HepG2 (cell line): ENCODE data around the gene CCL13.

Source experiments
- POLR2A ChIP-seq, 2 experiments: IDR thresholded peaks; 2 replicates each; pipeline ENCODE4 v1.6.1; 2011; ENCODE audit warnings: low read depth in 2 of 2, low read length in 2 of 2, mild to moderate bottlenecking in 1 of 2, moderate library complexity in 1 of 2; ENCODE audit not compliant: insufficient read depth in 1 of 2
- SMC3 ChIP-seq: IDR thresholded peaks from 2 replicates; pipeline ENCODE4 v1.6.1; 2011; ENCODE audit warnings: low read length, improper control_type of control experiment
- ZNF382 ChIP-seq: sonication (generic); formaldehyde crosslinking; IDR thresholded peaks from 2 replicates; pipeline ENCODE4 v1.5.0; 2020; ENCODE audit warnings: missing genetic modification reagents, mild to moderate bottlenecking, borderline replicate concordance
- TF ChIP-seq, protein P1 (sequence below): sonication (generic); formaldehyde crosslinking; IDR thresholded peaks from 2 replicates; pipeline ENCODE4 v1.5.0; 2020; ENCODE audit warnings: missing genetic modification reagents
- TF ChIP-seq, protein P2 (sequence below): sonication (generic); formaldehyde crosslinking; IDR thresholded peaks from 2 replicates; pipeline ENCODE4 v1.4.0; 2020; ENCODE audit warnings: mild to moderate bottlenecking, missing genetic modification reagents
- TF ChIP-seq, protein P3 (sequence below): sonication (generic); formaldehyde crosslinking; IDR thresholded peaks from 2 replicates; pipeline ENCODE4 v1.5.0; 2020; ENCODE audit warnings: mild to moderate bottlenecking, missing genetic modification reagents, moderate library complexity

DNA sequence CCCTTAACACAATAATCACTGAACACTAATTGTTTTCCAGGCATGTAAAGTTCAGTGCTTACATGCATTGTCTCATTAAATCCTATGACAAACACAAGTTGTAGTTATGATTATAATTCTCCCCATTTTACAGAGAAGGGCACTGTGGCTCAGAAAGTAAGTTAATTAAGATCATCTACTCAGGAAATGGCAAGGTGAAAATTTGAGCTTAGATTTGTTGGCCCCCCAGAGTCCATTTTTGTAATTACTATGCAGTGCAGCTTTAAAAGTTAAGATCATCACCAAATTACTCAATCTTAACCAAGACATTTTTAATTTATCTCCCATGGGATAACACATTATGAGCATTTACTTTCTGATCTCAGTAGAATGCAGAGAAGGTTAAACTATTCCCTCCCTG, 41.0 kb downstream of the CCL13 start:
- TF ChIP-seq, protein P1, sequence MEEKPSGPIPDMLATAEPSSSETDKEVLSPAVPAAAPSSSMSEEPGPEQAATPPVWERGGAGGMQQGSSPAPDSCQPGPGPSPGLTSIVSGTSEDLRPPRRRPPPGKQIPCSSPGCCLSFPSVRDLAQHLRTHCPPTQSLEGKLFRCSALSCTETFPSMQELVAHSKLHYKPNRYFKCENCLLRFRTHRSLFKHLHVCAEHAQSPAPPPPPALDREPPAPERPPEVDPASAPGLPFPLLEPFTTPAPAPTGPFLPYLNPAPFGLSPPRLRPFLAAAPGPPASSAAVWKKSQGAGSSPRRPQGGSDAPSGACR (CRISPR knock-in tag), result no peak
- TF ChIP-seq, protein P2, sequence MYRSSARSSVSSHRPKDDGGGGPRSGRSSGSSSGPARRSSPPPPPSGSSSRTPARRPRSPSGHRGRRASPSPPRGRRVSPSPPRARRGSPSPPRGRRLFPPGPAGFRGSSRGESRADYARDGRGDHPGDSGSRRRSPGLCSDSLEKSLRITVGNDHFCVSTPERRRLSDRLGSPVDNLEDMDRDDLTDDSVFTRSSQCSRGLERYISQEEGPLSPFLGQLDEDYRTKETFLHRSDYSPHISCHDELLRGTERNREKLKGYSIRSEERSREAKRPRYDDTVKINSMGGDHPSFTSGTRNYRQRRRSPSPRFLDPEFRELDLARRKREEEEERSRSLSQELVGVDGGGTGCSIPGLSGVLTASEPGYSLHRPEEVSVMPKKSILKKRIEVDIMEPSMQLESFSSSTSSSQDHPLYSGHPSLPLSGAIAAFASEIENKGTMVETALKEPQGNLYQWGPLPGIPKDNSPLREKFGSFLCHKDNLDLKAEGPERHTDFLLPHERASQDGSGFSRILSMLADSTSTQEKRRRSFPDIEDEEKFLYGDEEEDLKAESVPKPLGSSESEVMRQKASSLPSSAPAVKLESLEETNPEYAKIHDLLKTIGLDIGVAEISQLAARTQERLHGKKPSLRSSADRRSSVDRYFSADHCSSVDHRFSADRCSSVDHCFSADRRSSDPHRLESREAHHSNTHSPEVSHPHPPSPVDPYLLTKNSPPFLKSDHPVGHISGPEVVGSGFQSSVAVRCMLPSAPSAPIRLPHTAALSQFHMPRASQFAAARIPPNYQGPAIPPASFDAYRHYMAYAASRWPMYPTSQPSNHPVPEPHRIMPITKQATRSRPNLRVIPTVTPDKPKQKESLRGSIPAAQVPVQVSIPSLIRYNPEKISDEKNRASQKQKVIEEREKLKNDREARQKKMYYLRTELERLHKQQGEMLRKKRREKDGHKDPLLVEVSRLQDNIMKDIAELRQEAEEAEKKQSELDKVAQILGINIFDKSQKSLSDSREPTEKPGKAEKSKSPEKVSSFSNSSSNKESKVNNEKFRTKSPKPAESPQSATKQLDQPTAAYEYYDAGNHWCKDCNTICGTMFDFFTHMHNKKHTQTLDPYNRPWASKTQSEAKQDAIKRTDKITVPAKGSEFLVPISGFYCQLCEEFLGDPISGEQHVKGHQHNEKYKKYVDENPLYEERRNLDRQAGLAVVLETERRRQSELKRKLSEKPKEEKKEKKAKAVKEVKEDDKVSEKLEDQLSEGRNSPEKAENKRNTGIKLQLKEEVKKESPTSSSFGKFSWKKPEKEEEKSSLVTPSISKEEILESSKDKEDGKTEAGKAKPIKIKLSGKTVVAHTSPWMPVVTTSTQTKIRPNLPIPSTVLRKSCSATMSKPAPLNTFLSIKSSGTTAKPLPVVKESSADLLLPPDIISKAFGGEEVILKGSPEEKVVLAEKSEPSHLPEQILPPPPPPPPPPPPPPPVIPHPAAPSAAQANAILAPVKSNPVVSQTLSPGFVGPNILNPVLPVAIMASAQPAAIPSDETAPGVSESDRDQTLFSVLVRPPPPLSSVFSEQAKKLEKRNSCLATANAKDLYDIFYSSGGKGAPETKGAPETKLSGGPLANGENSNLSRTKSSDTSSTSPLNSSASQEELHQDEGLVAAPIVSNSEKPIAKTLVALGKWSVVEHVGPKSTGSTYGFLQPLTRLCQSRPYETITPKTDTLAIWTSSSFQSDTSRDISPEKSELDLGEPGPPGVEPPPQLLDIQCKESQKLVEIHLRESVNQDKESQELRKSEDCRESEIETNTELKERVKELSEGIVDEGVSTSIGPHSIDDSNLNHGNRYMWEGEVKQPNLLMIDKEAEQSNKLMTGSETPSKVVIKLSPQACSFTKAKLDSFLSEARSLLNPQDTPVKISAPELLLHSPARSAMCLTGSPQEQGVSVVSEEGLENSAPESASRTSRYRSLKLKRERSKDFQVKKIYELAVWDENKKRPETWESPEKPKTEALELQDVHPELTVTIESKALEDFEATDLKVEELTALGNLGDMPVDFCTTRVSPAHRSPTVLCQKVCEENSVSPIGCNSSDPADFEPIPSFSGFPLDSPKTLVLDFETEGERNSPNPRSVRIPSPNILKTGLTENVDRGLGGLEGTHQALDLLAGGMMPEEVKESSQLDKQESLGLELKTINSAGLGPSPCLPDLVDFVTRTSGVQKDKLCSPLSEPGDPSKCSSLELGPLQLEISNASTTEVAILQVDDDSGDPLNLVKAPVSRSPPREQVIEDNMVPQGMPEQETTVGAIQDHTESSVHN (CRISPR knock-in tag), result no peak
- TF ChIP-seq POLR2A (IDR thresholded peaks at IDR 0.05; ENCODE audit: insufficient read depth in 1 of 2, low read depth in 2 of 2, low read length in 2 of 2) (no peak), SMC3 (no peak), ZNF382 (no peak)
- TF ChIP-seq, protein P3, sequence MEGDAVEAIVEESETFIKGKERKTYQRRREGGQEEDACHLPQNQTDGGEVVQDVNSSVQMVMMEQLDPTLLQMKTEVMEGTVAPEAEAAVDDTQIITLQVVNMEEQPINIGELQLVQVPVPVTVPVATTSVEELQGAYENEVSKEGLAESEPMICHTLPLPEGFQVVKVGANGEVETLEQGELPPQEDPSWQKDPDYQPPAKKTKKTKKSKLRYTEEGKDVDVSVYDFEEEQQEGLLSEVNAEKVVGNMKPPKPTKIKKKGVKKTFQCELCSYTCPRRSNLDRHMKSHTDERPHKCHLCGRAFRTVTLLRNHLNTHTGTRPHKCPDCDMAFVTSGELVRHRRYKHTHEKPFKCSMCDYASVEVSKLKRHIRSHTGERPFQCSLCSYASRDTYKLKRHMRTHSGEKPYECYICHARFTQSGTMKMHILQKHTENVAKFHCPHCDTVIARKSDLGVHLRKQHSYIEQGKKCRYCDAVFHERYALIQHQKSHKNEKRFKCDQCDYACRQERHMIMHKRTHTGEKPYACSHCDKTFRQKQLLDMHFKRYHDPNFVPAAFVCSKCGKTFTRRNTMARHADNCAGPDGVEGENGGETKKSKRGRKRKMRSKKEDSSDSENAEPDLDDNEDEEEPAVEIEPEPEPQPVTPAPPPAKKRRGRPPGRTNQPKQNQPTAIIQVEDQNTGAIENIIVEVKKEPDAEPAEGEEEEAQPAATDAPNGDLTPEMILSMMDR, result no peak
